ENCODE data around the gene MICU1. TPM values are rescaled to one million over a fixed set of nuclear protein-coding genes. Genes with fewer than 3 reads are reported as not detected.
"Not testable (repeated sequence)": the region's sequence is repeated elsewhere in the genome, so short reads cannot be mapped to it uniquely, and the experiment has no call there.

The MICU1 gene
- total RNA-seq, 1 donor from 2014 or later: 41.0 TPM

DNA sequence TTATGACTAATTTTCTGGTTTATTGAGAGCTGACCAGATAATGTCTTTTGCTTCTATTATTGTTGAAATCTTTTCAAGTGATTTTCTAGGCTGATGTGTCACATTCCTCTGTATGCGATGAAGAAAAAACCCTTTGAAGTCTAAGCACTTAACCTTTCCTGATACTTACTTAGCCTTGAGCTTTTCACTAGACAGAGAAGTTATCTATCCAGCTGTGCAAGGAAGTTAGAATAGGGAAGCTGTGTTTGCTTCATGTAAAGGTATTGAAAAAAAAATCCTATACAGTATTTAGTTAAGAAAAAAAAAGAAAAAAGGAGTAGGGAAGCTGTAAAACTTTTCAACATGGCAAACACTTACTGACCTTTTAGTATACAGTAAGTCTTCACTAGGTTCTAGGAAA is 153.6 kb downstream of the MICU1 start:
- DNase-seq (no peak), ATAC-seq (ENCODE audit: poor library complexity) (no peak)
- intact Hi-C loops (cut with DNase I): no loop called here

DNA sequence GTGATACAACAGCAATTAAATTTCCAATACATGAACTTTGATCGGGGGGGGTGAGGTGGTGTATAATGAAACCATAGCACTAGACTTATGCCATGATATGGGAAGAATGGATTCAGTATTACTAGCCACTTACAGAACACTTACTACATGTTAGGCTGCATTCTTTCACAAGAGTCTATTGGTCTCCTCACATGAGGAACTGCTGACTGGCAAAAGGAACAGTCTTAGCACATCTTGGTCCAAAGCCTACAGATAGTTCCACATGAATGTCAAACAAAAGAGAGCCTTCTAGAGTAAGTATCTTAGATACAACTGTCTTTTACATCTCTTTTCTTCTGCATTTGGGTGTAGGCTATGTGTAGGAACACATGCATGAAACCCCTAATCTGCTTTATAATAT is 155.2 kb downstream of the MICU1 start:
- ATAC-seq (ENCODE audit: poor library complexity) (no peak), DNase-seq (no peak)
- intact Hi-C loops (cut with DNase I): no loop called here

DNA sequence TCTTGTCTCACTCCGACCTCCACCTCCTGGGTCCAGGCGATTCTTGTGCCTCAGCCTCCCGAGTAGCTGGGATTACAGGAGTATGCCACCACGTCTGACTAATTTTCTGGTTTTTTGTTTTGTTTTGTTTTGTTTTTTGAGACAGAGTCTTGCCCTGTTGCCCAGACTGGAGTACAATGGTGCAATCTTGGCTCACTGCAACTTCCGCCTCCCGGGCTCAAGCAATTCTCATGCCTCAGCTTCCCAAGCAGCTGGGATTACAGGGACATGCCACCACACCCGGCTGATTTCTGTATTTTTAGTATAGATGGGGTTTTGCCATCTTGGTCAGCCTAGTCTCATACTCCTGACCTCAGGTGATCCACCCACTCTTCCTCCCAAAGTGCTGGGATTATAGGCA is 158.8 kb downstream of the MICU1 start:
- intact Hi-C loops (cut with DNase I); DNase-seq; ATAC-seq (ENCODE audit: poor library complexity): not testable (repeated sequence)

DNA sequence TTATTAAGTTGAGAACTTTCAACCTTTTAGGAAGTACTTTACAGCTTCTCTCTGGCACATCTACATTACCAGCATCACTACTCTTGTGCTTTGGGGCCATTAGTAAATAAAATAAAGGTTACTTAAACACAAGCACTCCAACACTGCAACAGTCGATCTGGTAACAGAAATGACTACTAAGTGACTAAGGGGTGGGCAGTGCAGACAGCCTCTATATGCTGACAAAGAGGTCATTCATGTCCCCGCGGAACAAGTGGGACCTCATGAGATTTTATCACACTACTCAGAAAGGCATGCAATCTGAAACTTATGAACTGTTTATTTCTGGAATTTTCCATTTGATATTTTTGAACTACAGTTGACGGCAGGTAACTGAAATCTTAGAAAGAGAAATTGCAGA is 159.9 kb downstream of the MICU1 start:
- no peak for ATAC-seq (ENCODE audit: poor library complexity)
- intact Hi-C loops (cut with DNase I): no loop called here
- DNase-seq: no peak

DNA sequence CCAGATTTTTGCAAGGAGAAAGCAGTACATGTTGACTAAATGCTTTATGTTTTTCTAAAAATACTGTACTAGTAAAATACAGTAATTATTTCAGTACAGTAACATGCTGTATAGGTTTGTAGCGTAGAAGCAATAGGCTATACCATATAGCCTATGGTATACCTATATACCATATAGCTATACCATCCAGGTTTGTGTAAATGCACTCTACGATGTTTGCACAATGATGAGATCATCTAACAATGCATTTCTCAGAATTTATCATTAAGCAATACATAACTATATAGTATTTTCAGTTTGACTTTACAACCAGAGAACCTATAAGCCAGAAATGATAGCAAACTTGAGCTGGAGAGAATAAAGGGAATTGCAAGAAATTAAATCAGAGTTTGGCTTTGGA is 161.4 kb downstream of the MICU1 start:
- DNase-seq: no peak
- intact Hi-C loops (cut with DNase I): no loop called here
- no peak for ATAC-seq (ENCODE audit: poor library complexity)

DNA sequence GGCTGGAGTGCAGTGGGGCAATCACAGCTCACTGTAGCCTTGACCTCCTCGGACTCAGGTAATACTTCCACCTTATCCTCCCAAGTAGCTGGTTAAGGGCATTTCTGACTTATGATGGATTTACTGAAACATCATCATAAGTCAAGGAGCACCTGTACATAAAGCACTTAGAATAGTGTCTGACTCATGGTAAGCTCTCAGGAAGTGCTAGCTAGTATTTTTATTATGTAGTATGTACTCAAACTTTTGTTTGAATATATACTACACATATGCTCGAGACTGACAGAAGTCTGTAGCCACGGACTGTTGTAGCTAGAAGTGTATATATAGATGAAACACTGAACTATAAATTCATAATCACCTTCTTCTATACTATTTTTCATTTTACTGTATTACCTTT is 163.6 kb downstream of the MICU1 start:
- DNase-seq (no peak), ATAC-seq (ENCODE audit: poor library complexity) (no peak)
- intact Hi-C loops (cut with DNase I): no loop called here

DNA sequence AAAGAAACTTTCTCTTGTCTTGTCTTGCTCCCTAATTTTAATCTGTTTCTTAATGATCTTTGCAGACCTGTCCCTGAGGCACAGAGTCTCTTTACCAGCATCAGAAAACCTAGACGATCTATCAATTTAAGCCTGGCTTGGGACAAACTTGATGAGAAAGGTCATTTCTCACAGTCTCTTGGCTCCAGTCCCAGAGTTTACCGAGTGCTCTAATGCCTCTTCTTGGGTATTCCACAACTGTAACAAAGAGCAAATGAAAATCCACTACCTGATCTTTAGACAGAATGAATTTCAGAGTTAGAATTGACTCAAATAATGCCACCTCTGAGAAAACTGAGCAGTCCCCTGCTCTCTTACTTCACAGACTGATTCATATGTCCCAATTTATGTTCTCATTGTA is 164.8 kb downstream of the MICU1 start:
- intact Hi-C loops (cut with DNase I): no loop called here
- no peak for DNase-seq
- ATAC-seq (ENCODE audit: poor library complexity): no peak

DNA sequence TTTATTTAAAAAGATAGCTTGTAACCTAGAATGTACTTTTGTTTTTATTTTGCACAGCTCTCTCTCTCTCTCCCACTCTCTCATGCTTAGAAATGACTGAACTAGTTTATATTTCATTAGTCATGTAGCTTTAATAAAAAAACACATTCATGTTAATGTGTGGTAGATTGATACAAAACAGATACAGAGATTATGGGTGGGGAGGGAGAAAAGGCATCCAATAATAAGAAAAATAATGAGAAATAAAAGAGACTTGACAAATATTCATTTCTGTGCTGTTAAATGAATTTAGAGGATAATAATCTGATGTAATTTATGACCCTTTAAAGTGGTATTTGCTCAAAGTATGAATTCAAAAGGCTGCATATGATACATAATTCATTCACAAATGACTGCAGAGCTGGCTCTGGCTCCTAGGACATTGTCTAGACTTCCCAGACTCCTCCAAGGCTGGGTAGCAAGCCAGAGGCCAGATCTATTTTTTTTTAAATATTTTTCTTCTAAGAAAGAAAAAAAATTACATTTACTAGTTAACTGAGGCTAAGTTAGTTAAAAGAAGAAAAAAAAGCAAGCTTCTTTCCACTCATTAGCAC is 165.5 kb downstream of the MICU1 start:
- DNase-seq: no peak
- intact Hi-C loops (cut with DNase I): no loop called here
- no peak for ATAC-seq (ENCODE audit: poor library complexity)

DNA sequence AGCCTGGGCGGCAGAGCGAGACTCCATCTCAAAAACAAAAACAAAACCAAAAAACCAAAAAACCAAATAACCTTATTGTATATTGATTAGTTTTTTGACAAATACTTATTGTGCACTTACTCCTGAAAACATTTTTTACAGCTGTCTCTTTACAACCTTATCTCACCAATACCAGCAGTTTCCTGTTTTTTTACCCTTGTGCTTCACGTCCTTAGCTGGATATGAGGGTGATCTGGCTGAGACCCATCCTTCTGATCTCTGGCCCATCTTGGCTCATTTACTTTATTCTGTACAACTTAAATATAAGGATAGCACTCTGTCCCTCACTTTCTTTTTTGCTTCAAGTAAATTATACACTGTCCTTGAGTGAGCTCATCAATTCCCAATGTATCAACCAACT is 166.6 kb downstream of the MICU1 start:
- DNase-seq (no peak), ATAC-seq (ENCODE audit: poor library complexity) (no peak)
- intact Hi-C loops (cut with DNase I): no loop called here

DNA sequence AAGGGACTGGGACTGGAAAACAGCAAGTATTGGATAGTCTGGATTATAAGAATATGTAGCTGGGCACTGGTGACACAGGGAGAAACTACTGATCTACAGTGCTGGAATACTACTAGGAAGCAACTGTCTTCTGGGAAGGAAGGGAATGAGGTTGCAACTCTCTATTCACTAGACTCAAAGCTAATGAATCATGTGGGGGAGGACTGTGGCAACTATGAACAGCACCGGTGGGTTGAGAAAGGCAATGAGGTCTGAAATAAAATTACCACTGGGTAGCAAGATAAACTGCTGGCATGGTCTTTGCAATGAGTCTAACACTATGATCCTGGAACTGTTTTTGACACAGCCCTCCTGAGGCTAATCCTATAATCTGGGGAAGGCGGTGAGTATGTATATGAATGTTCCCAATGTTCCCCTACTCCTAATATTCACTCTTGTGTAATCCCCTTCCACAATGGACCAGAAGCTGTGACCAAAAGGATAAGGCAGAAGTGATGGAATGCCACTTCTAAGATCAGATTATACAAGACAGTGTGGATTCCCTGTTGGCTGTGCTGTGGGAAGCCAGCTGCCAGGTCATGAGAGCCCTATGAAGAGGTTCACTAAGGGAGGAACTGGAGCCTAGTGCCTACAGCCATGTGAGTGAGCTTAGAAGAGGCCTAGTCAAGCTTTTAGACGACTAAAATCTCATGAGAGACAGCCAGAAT is 169.8 kb downstream of the MICU1 start:
- DNase-seq (no peak), ATAC-seq (ENCODE audit: poor library complexity) (no peak)
- intact Hi-C loops (cut with DNase I): no loop called here

DNA sequence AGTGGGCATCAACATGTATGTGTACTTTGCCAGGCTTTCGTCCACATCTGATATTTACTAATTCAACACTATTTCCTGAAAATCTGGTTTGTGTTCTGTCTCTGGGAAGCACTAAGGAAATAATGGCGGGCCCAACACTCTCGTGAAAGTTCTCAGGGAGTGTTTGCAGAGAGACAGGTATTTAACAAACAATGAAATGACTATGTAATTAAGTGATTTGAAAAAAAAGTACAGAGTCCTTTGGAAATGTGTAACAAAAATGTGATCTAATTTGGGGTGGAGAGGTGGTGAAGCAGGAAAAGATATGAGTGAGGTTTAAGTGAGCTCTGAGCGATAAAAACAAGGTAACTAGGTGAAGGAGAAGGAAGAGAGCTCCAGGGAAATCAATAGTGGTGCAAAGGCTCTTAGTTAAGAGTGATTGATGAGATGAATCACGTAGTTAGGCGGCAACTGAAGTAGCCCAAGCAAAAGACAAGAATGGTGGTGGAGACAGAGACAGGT is 175.9 kb downstream of the MICU1 start:
- DNase-seq (no peak), ATAC-seq (ENCODE audit: poor library complexity) (no peak)
- intact Hi-C loops (cut with DNase I): no loop called here

DNA sequence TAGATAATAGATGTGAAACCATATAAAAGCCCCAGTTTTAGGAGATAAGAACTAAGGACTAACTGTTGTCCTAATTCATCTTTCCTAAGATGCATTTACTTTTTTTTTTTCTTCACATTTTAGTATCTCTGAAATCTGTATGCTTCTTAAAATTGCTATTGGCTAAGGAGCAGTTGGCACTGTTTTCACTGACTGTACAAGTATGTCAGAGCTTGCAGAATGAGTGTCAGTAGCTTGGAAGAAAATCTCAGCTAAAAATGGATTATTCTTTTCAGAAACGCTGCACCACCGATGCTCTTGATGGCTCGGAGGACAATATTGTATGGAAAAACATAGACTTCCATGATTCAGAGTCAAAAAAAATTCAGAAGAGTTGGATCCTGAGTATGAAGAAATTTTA is 180.0 kb downstream of the MICU1 start:
- ATAC-seq (ENCODE audit: poor library complexity): no peak
- intact Hi-C loops (cut with DNase I): no loop called here
- DNase-seq: no peak

DNA sequence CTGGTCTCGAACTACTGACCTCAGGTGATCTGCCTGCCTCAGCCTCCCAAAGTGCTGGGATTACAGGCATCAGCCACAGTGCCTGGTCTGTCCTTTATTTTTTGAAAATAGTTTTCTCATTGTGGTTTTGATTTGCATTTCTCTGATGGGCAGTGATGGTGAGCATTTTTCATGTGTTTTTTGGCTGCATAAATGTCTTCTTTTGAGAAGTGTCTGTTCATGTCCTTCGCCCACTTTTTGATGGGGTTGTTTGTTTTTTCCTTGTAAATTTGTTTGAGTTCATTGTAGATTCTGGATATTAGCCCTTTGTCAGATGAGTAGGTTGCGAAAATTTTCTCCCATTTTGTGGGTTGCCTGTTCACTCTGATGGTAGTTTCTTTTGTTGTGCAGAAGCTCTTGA is 182.9 kb downstream of the MICU1 start:
- DNase-seq; ATAC-seq (ENCODE audit: poor library complexity); intact Hi-C loops (cut with DNase I): not testable (repeated sequence)

DNA sequence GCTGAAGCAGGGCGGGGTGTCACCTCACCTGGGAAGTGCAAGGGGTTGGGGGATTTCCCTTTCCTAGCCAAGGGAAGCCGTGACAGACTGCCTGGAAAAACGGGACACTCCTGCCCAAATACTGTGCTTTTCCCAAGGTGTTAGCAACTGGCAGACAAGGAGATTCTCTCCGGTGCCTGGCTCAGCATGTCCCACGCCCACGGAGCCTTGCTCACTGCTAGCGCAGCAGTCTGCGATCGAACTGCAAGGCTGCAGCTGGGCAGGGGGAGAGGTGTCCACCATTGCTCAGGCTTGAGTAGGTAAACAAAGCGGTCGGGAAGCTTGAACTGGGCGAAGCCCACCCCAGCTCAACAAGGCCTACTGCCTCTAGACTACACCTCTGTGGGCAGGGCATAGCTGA is 190.3 kb downstream of the MICU1 start:
- ATAC-seq (ENCODE audit: poor library complexity) (no peak), DNase-seq (no peak)
- intact Hi-C loops (cut with DNase I): no loop called here

DNA sequence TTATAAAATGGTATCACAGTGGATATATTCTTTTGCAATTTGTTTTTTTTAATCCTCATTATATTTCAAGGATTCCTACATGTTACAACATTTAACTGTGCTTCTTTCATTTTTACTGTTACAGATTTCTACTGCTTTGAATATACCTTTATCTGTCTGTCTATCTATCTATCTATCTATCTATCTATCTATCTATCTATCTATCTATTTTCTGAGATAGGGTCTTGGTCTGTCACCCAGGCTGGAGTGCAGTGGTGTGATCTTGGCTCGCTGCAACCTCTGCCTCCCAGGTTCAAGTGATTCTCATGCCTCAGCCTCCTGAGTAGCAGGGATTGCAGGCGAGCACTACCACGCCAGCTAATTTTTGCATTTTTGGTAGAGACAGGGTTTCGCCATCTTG is 194.9 kb downstream of the MICU1 start:
- ATAC-seq (ENCODE audit: poor library complexity); DNase-seq; intact Hi-C loops (cut with DNase I): not testable (repeated sequence)

DNA sequence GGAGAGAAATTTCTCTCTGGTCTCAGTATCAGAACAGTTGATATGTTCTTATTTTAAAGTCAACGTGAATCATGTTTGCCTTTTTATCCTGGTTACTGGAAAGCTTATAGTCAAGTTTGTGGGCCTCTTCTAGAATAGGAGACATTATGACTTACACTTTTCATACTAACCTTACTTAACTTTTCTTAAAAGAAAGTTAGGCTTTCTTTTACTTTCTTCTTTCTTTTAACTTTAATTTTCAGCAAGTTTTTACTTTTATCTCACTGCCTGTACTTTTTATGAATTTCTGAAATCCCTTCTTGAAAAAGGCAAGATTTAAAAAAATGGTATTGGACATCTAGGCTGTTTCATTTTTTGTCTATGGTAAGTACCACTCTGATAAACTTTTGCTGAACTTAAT is 195.9 kb downstream of the MICU1 start:
- no peak for DNase-seq
- no peak for ATAC-seq (ENCODE audit: poor library complexity)
- intact Hi-C loops (cut with DNase I): no loop called here

DNA sequence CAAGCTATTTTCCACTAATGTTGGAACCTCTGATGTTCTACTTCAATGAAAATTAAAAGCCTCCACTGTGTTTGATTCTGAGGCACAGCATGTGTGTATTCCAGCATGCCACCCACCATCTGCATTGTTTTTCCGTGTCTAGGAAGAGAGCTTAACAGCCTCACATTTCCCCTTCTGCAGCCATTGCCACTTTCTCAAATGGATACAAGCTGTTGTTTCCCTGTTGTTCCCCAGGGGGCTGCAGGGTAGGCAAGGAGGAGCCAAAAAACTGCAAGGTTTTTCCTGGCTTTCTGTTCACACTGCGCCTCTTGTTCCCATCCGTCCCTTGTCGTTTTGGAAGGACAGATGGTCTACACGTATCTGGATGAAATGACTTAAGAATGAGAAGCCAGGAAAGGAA is 198.9 kb downstream of the MICU1 start:
- DNase-seq (no peak), ATAC-seq (ENCODE audit: poor library complexity) (peak; percentile 76)
- intact Hi-C loops (cut with DNase I): no loop called here

DNA sequence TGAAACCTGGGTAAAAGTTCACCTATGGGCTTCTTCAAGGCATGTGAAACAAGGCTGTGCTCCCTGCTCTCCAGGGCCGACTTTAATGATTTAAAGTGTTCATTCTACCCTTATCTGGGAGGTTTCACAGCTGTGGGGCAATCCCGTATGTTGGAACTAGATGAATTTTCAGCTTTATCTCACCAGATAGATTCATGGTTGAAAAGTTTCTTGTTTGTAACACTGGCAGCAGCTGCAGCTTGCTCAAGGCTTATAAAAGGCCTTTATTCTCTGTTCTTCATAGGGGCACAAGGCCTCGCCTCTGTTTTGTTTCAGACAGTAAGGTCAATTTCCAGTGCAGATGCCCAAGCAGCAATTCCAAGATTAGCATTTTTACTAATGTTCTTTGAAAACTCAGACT is 200.7 kb downstream of the MICU1 start:
- intact Hi-C loops (cut with DNase I): no loop called here
- ATAC-seq (ENCODE audit: poor library complexity) (peak; percentile 86), DNase-seq (no peak)

DNA sequence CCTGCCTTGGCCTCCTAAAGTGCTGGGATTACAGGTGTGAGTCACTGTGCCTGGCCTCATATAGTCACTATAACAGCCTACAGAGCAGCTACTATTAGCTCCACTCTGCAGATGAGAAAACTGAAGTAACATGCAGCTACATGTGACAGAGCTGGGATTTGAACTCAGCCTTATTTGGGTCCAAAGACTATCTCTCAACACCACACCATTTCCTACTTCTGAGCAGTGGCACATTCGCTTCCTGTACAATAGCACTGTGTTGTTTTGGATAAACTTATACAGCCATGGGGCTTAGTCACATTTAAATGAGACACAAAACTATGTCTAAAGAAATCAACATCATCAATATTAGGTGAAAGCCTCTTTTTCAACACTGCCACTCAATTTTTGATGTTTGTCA is 201.3 kb downstream of the MICU1 start:
- intact Hi-C loops (cut with DNase I): no loop called here
- ATAC-seq (ENCODE audit: poor library complexity) (no peak), DNase-seq (no peak)

DNA sequence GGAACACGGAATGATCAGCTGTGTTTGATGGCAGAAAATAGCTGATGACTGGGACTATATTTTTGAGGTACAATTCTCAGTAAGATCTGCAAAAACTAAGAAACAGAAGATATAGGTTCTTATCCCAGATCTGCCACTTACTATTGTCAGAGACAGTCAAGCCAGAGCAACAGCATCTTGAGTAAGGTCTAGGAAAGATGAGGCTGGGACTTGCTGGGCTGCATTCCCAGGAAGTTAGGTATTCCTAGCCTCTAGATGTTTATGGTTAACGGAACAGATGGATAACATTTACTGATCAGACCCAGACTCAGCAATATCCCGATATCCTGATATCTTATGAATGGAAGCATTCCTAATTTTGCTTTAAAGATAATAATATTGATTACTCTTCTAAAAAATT is 202.5 kb downstream of the MICU1 start:
- intact Hi-C loops (cut with DNase I): no loop called here
- no peak for ATAC-seq (ENCODE audit: poor library complexity)
- no peak for DNase-seq

Data from Right ventricle myocardium superior (tissue), 1 donor.